Lower leg skin (tissue), 3 donors: Measurements from ENCODE around the gene ZNF653.

Source experiments
- CTCF ChIP-seq, 3 donors: fragments of 450-650 bp; IDR thresholded peaks; one replicate each; pipeline ENCODE4 v1.5.1; 2016; ENCODE audit warnings: antibody characterized with exemption in 3 of 3, mild to moderate bottlenecking in 3 of 3, moderate library complexity in 2 of 3
- POLR2A ChIP-seq, 2 donors: fragments of 450-650 bp; IDR thresholded peaks; one replicate each; pipeline ENCODE4 v1.6.1; 2016 to 2017; ENCODE audit warnings: antibody characterized with exemption in 2 of 2, mild to moderate bottlenecking in 1 of 2, moderate library complexity in 1 of 2

GRCh38 chr19:11482384-11483050, 23.1 kb downstream of the ZNF653 start:
- peak in 1 of 3 donors; percentile 56 for TF ChIP-seq CTCF (IDR thresholded peaks at IDR 0.05)
- no peak for TF ChIP-seq POLR2A (IDR thresholded peaks at IDR 0.05)
